K562 (cell line): Measurements from ENCODE around the gene DTNBP1. TPM values are rescaled to one million over a fixed set of nuclear protein-coding genes. Genes with fewer than 3 reads are reported as not detected.

Experiments
- CLOCK ChIP-seq: fragments of 250-450 bp; sonication (Bioruptor Pico); IDR thresholded peaks from 2 replicates; pipeline ENCODE4 v1.4.0; 2020; ENCODE audit warnings: mild to moderate bottlenecking, moderate library complexity, borderline replicate concordance
- DEAF1 ChIP-seq: fragments of 450-650 bp; formaldehyde crosslinking; IDR thresholded peaks from 2 replicates; pipeline ENCODE4 v1.4.0; 2020; ENCODE audit warnings: mild to moderate bottlenecking, moderate library complexity
- DIDO1 ChIP-seq: fragments of 450-650 bp; IDR thresholded peaks from 2 replicates; pipeline ENCODE4 v1.6.1; 2016; ENCODE audit warnings: low read depth, missing biosample characterization, missing genetic modification characterization
- DMBX1 ChIP-seq: fragments of 250-450 bp; sonication (Bioruptor Pico); IDR thresholded peaks from 2 replicates; pipeline ENCODE4 v1.8.0; 2022; ENCODE audit warnings: inconsistent platforms, mild to moderate bottlenecking, moderate library complexity, borderline replicate concordance
- HMGXB4 ChIP-seq: sonication (generic); formaldehyde crosslinking; IDR thresholded peaks from 2 replicates; pipeline ENCODE4 v1.8.1; 2023; ENCODE audit warnings: mild to moderate bottlenecking, missing genetic modification reagents
- KLF10 ChIP-seq: fragments of 250-450 bp; sonication (Bioruptor Pico); IDR thresholded peaks from 2 replicates; pipeline ENCODE4 v1.6.1; 2021; ENCODE audit warnings: matching md5 sums
- MECOM ChIP-seq: fragments of 250-450 bp; sonication (Bioruptor Pico); IDR thresholded peaks from 2 replicates; pipeline ENCODE4 v1.8.0; 2022; ENCODE audit warnings: inconsistent platforms
- NKRF ChIP-seq: fragments of 450-650 bp; IDR thresholded peaks from 2 replicates; pipeline ENCODE4 v1.6.1; 2016; ENCODE audit warnings: borderline replicate concordance
- POLR2H ChIP-seq: IDR thresholded peaks from 2 replicates; pipeline ENCODE4 v1.6.1; 2016; ENCODE audit warnings: missing genetic modification characterization, low read depth, mild to moderate bottlenecking, control low read depth, missing compliant biosample characterization, moderate library complexity
- RFX5 ChIP-seq: IDR thresholded peaks from 2 replicates; pipeline ENCODE4 v1.6.1; 2011; ENCODE audit warnings: low read depth, mild to moderate bottlenecking, improper control_type of control experiment, low read length
- SMARCA5 ChIP-seq: fragments of 450-650 bp; IDR thresholded peaks from 2 replicates; pipeline ENCODE4 v1.6.1; 2016
- SMARCE1 ChIP-seq: fragments of 450-650 bp; IDR thresholded peaks from 2 replicates; pipeline ENCODE4 v1.7.1; 2016; ENCODE audit warnings: mild to moderate bottlenecking
- SRSF1 ChIP-seq: fragments of 200-400 bp; formaldehyde crosslinking; IDR thresholded peaks from 2 replicates; pipeline ENCODE4 v1.6.1; 2017; ENCODE audit warnings: mild to moderate bottlenecking, low read depth, low read length, moderate library complexity
- TARDBP ChIP-seq: fragments of 450-650 bp; IDR thresholded peaks from 2 replicates; pipeline ENCODE4 v1.6.1; 2016
- TCF7 ChIP-seq: sonication (generic); IDR thresholded peaks from 2 replicates; pipeline ENCODE4 v1.6.1; 2016; ENCODE audit warnings: antibody characterized with exemption, borderline replicate concordance
- TGIF2 ChIP-seq: sonication (generic); formaldehyde crosslinking; IDR thresholded peaks from 2 replicates; pipeline ENCODE4 v1.8.1; 2022; ENCODE audit warnings: mild to moderate bottlenecking, missing genetic modification reagents, moderate library complexity
- ZC3H4 ChIP-seq: sonication (generic); formaldehyde crosslinking; IDR thresholded peaks from 2 replicates; pipeline ENCODE4 v1.9.0; 2021; ENCODE audit warnings: missing genetic modification reagents, borderline replicate concordance
- ZNF3 ChIP-seq: fragments of 250-450 bp; sonication (Bioruptor Pico); IDR thresholded peaks from 2 replicates; pipeline ENCODE4 v1.5.0; 2021; ENCODE audit warnings: mild to moderate bottlenecking, moderate library complexity
- polyA plus RNA-seq, 8 experiments: library from polyadenylated mRNA; depleted of rRNA in 4 of 8; stranded (reverse) in 5 of 8; unstranded in 3 of 8; fragments of >200 nt; fragmentation: Nextera tagmentation in 2 of 8; fragmentation: Illumina TruSeq in 1 of 8; extraction: Ambion mirVana in 2 of 8; extraction: Trizol in 1 of 8; gene quantifications; 2 replicates each; pipeline versions ENCODE4 v1.2.1 to v1.2.3, GENCODE V29; 2011 to 2014; ENCODE audit warnings: inconsistent platforms in 1 of 8, missing spikeins in 1 of 8
- total RNA-seq, 7 experiments: library from RNA; depleted of rRNA in 6 of 7; stranded (reverse); fragments of >200 nt in 6 of 7; fragmentation: Illumina TruSeq in 2 of 7; extraction: Trizol in 2 of 7; gene quantifications; 2 replicates each; pipeline versions ENCODE4 v1.2.1 to v1.2.3, GENCODE V29; 2011 to 2021; ENCODE audit warnings: low replicate concordance in 1 of 7

Gene DTNBP1
- total and polyA plus RNA-seq, 9 of the 15 experiments (the other 6 are each of a cell fraction or from before 2014, with no cell fraction given), result 16.7 to 54.5 (median 21.4) TPM

GRCh38 chr6:15481390-15482291 is 181.2 kb downstream of the DTNBP1 start (continued):
- TF ChIP-seq NKRF (no peak), DEAF1 (CRISPR knock-in tag) (no peak), POLR2H (tag) (no peak), SRSF1 (no peak), TARDBP (no peak; the same call in 1 of the 2 replicates), MECOM (CRISPR knock-in tag) (peak; percentile 91), ZC3H4 (no peak), DMBX1 (CRISPR knock-in tag) (peak; percentile 87), SMARCA5 (no peak), KLF10 (CRISPR knock-in tag) (no peak), RFX5 (no peak), SMARCE1 (peak; percentile 92), HMGXB4 (no peak), TGIF2 (CRISPR knock-in tag) (no peak), DIDO1 (tag) (no peak), CLOCK (CRISPR knock-in tag) (no peak), ZNF3 (CRISPR knock-in tag) (no peak), TCF7 (no peak)
